GM18873 (cell line): ENCODE data around the gene HSD17B12.

Experiments
- ATAC-seq: cut with Tn5 transposase; IDR thresholded peaks from one replicate; pipeline ENCODE4 v1.9.1; 2021; ENCODE audit warnings: mild to moderate bottlenecking, moderate library complexity, moderate number of reproducible peaks; ENCODE audit not compliant: unreplicated experiment, low FRiP score

Gene HSD17B12

DNA sequence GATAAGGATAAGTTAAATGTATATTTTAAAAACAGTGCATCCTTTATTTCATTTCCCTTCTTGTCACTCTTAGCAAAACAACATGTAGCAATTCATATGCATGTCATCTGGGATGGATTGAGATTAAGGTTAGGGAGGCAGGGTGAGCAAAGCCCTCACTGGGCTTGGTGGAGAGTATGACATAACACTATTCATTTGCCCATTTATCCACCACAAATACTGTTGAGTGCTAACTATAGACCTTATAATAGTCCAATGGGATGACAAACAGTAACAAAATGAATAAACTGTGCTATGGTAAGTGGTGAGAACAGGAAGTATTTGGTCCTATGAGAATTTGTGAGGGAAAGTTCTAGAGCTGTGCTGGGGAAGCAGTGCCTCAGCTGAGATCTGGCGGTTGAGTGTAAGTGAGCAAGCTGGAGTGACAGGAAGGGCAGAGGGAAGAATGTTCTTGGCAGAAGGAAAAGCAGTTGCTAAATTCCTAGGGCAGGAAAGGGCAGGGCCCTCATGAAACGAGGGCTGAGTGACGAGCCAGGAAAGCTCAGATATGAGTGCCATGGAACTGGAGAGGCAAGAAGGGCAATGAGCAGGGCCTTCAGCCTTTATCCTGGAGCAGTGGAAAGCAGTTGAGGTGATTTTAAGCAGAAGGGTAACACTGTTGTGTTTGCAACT lies 6.7 kb downstream of the HSD17B12 start:
- ATAC-seq, result no peak

DNA sequence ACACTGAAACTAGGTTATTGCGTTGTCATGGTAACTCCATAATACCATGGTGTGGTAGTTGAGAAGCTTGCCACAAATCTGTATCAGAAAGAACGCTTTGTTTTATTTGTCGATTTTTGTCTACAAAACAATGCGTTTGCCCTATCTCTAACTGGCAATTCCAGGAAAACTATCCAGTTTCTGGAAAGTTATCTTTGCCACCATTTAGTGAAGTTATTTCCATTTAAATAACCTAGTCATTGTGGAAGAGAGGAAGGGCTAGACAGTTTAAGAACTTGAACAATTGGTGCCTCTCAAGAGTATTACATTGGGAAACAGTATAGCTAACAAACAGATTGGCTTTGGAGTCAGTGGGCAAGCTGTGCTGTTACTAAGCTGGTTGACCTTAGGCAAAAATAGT lies 7.9 kb downstream of the HSD17B12 start:
- ATAC-seq, result no peak

DNA sequence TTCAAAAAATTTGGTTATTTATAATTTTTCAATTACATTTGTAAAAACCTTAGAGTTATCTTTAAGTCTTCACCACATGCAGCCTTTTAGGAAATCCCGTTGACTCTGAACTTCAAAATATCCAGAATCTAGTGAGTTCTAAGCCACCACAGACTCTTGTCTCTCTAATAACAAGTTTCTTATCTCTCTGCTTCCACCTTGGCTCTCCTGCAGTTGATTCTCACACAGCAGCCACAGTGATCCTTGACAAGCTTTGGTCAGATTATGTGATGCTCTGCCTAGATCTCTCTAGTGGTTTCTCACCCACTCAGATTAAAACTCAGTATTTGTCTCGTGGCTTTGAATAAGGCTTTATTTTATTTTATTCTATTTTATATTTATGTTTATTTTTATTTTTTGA lies 8.6 kb downstream of the HSD17B12 start:
- ATAC-seq, result no peak

DNA sequence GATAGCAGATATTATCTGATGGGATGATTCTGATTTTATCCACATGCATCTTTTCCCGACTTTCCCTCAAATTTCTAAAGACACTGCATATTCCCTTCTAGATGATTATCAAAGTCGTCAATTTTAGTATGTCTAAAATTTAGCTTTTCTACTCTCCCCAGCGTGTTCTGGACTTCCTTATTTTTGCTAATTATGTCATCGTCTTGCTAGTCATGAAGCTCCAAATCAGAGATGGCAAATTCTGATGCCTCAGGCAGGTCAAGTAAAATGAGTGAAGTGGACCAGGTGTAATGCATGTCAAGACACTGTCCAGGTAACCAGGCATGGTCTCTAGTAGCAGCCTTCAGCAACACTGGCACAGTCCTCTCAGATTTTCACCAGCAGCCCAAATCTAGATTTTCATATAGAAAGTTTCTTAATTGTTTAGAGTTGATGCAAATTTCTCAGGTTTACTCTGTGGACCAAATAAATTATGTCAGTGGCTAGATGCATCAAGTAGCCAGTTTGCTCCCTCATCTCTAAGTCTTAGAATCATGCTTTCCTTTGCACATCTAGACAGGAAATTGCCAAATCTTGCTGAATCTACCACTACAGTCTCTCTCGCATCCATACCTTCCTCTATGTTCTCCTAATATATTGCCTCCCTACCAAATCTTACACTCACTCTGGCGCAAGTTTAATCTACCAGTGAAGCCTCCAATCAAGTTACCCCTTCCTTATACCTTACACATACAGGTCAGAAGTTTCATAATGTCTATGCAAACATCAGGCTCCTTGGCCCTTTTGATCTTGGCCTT lies 10.6 kb downstream of the HSD17B12 start:
- ATAC-seq, result no peak

DNA sequence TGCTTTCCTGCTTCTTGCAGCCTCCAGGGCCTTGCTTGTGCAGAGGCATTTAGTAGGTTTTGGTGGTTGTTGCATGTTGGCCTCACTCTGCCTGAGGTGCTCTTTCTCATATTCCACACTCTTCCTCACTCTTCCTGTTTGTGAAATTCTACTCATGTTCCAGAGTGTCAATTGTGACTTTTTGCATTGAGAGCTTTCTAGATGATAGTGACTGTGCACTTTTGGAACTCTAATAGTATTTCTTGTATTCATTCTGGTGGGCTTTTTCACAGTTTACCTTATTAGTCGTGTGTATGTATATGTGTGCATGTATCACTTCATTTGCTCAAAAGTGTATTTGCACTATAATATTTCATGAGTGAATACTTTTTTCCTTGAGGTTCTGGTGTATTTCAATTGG lies 11.3 kb downstream of the HSD17B12 start:
- ATAC-seq, result no peak

DNA sequence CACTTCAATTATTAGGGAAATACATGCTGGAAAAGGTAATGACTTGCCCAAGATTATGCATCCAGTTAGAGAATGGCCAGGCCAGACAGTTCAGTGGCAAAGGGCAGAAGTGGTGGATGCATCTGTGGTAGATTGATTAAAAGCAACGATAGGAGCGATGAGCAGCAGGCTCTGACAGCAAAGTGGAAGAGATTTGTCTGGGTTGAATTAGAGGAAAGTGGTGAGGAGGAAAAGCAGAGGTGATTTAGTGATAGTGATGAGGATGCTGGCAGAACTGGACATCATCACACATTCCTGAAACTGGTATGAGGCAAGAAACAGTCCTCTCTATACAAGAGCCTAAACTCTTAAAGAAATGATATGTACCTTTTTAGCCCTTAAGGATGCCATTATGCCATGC lies 12.5 kb downstream of the HSD17B12 start:
- no peak for ATAC-seq

DNA sequence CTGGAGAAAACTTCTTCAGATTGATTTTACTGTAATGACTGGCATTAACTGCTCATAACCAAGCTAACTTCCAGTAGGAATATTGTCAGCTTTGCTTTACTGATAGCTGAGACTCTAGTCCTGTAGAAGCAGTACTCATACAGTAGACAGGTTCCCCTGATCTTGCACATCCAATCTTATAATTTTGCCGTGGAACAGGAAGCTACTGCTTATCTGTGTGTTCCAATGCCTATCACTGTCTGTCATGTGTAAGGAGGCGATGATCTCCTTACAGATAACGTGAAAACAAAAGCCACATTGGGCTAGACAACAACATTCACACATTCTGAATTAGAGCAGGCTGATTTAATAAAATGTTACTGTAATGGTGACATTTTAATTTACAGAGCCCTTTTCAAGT lies 13.2 kb downstream of the HSD17B12 start:
- no peak for ATAC-seq

DNA sequence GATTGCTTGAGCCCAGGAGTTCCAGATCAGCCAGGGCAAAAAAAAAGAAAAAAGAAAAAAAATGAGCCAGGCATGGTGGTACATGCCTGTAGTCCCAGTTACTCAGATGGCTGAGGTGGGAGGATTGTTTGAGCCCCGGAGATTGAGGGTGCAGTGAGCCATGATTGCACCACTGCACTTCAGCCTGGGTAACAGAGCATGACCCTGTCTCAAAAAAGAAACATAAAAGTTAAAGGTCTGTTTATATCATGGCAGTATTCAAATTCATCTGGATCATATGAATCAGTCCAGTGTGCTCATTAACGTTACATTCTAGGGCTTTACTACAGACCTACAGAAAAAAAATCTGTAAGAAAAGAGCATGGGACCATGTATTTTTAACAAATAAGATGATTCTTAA lies 13.9 kb downstream of the HSD17B12 start:
- no peak for ATAC-seq

DNA sequence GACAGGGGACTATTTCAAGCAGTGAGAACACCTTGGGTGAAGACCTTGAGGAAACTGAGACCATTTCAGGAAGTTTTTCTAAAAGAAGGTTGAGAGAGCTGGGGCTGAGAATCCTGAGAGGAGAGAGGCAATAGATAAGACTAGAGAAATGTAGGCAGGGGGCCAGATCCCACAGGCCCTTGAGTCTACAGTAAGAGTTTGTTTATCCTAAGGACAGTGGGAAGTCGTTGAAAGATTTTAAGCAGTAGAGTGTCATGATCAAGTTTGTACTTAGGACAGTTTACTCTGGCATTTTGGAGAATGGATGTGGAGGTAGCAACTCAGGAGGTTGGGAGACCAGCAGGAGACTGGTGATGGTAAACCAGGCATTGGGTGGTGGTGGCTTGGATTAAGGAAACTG lies 17.1 kb downstream of the HSD17B12 start:
- ATAC-seq, result no peak

DNA sequence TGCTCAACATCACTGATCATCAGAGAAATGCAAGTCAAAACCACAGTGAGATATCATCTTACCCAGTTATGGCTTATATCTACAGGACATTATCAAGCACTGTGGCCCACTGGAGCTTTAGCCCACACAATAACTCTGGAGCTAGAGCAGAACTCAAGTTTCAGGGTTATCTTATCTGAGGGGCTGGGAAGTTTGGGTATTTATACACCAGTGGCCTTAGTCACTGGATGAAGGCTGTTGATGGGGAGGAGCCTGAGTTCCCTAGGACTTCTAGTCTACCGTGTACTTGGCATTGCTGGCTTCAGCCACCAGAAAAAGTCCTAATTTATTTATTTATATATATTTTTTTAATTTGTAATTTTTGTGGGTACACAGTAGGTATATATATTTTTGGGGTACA lies 19.3 kb downstream of the HSD17B12 start:
- ATAC-seq, result no peak

DNA sequence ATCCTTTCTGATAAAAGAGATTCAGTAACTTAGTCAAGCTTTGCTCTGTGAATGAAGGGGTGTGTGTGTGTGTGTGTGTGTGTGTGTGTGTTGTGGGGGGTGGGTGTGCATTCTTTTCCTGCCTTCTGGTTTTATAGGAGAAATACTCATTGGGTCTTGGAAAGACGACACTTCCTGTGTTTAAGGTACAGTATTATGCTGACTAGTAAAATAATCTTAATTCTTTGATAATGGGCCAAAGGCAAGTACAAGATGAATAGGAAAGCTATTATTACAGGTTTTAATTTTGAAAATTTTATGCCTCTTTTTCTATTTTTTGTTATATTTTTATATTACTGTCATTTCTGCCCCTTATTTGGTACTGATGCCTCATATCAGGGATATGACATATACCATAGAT lies 26.1 kb downstream of the HSD17B12 start:
- ATAC-seq, result no peak

DNA sequence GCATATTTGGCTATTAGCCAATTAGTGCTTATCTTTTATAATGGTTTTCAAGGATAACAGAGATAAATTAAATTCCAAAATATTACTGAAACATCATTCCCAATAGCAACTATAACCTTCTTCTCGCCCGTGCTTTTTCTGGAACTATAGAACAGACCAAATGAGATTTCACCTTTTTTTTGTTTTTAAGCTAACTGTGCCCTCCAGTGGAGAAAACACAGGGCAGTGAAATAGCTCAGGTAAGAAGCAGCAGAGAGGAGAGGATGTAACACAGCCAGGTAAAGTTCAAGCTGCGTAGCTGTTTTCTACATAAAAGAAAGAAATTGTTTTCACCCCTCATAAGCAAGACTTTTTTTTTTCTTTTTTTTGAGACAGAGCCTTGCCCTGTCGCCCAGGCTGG lies 28.2 kb downstream of the HSD17B12 start:
- no peak for ATAC-seq

DNA sequence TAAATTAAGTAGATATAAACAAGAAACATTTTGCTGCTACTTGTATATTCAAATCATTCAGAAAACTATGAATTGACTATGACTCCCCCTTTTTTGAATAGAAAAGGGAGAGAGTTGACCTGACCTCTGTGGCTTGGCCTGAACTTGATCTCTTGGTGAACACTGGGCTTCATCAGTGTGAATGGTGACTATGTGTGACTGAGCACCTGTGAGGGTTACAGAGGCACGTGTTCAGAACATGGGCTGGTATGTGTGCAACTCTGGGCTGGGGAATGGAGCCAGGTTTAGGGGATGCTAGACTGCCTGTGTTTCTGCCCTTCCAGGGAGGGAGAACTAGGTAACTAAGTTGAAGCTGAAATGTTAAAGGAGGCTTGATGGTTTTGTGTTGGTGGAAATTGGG lies 29.2 kb downstream of the HSD17B12 start:
- no peak for ATAC-seq

DNA sequence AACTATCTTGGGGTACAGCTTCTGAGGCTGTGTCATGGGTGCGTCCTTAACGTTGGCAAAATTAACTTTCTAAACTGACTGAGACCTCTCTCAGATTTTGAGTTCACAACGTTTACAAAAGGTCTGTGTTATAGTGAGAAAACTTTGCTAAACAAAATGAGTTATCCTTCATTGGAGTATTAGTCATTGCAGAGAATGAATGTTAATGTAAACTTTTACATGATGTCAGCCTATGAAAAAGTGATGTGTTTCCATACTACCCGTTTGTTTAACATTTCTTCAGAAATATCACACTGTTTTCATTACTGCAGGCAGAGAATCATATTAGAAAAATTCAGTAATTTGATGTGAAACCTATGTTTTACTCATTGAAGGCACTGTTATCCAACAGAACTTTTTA lies 32.1 kb downstream of the HSD17B12 start:
- no peak for ATAC-seq

DNA sequence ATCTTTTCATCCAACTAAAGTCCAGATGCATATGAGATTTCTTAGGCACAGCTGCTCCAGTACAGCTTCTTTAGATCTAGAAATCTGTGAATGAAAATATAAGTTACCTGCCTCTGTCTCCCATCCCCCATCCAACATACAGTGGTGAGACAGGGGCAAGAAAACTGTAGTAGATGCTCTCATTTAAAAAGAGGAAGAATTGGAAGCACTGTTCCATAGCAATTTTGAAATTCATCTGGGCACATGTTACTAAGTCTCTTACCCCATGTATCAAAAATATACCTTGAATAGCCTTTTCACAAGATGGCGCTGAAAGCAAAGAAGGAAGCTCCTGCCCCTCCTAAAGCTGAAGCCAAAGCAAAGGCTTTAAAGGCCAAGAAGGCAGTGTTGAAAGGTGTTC lies 37.8 kb downstream of the HSD17B12 start:
- ATAC-seq, result no peak

DNA sequence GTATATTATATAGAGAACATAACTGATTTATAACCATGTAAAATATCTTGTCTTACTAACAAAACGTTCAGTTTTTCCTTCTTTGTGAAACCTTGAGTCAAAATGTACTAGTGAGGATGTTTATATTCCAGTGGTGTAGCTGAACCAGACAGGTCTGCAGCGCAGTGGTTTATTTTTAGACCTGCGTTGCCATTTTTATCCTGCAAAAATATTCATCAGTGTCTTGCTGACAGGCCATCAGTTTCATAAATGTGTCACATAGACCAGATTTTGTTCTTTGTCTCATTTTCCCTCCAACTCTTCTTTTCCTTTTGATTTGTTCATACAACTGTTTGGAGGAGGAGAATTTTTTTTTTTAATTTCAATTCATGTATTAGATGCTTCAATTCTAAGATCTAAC lies 43.1 kb downstream of the HSD17B12 start:
- ATAC-seq, result no peak

DNA sequence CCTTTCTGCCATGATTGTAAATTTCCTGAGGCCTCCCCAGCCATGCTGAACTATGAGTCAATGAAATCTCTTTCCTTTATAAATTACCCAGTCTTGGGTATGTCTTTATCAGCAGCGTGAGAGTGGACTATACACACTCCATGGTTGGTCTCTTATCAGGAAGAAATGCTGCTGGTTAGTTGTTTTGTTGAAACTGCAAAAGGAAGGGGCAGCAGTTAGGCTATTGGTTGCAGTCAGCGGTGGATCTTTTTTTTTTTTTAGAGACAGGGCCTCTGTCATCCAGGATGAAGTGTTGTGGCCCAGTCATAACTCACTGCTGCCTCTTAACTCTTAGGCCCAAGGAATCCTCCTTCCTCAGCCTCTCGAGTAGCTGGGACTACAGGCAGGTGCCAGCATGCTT lies 51.7 kb downstream of the HSD17B12 start:
- no peak for ATAC-seq

DNA sequence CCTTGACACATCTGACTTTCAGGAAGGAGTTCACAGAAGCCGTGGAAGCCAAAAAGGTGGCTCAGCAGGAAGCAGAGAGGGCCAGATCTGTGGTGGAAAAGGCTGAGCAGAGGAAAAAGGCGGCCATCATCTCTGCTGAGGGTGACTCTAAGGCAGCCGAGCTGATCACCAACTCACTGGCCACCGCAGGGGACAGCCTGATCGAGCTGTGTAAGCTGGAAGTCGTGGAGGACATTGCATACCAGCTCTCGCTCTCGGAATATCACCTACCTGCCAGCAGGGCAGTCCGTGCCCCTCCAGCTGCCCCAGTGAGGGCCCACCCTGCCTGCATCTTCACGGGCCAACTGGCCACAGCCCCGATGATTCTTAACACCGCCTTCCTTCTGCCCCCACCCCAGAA lies 53.7 kb downstream of the HSD17B12 start:
- ATAC-seq, result no peak

DNA sequence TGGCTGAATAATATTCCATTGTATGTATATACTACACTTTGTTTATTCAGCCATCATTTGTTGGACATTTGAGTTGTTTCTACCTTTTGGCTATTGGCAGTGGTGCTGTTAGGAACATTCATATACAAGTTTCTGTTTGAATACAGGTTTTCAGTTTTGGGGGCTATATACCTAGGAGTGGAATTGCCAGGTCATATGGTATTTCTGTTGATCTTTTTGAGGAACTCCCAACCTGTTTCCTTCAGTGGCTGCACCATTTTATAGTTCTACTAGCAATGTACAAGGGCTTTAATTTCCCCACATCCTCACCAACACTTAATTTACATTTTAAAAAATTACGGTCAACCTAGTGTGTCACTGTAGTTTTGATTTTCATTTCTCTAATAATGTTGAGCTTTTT lies 54.6 kb downstream of the HSD17B12 start:
- no peak for ATAC-seq

DNA sequence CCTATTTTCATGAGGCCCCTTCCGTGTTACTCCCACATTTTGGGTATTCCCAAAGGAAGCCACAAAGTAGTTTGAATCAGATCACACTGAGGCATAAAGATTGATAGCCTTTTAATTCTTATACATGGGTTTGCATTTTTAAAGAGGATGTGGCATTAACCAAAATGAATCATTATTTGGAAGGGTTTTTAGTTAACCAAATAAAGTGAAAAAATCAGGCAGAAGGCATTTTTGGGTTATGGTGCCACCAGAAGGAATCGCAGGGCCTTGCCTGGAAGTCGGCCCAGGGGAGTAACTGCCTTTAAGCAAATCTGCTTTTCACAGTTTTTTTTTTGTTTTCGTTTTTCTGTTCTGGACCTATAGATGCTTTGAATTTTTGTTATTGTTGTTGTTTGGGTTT lies 55.4 kb downstream of the HSD17B12 start:
- no peak for ATAC-seq

DNA sequence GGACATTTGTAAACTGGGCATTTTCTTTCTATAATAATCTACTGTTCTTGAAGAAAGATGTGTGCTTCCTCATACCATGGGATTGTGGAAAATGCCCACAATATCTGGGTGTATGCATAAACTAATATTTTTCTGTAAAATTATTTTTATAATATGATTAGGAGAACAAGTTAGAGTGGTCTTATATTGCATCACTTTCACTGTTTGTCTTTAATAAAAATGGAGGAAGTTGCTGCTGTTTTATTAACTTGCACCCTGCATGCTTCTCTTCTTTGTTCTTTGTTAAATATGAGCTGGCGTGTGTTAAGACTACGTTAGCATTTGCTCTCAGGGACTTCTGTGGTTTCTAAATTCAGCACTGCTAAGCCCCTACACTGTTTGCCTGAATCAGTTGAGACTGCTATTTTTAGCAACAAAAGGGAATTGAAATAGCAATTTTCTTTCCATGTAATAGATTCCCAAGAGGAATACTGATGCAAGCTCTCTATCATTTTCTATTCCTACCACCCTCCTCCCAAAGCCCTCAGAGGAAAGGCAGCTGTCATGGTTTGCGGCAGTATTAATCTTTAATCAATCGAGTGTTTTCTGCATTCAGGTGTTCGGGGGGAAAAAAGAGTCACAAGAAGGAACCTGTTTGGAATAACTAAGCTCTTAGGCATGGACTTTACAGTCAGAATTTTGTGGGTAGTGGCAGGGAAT lies 56.1 kb downstream of the HSD17B12 start:
- no peak for ATAC-seq

DNA sequence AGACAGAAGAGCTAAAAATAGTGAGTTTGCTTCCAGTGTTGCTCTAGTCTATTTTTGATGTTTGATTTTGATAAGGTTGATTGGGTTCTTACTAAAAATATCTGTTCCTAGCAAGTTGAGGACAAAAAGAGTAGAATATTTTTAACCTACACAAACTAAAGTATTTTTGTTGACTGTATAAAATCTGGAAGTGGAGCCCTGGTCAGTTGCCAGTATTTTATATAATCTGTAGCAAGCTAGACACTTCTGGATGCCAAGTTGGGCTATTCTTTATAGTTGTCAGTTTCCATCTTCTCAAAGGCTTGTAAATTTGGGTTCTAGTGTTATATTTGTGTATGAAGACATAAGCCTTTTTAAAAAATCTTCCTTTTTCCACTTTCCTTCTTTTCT lies 56.7 kb downstream of the HSD17B12 start:
- no peak for ATAC-seq
